Testis (tissue), 3 donors: Measurements from ENCODE around the gene TRIM75. TPM values are rescaled to one million over a fixed set of nuclear protein-coding genes. Genes with fewer than 3 reads are reported as not detected.

Experiments
- DNase-seq: peaks from one replicate; pipeline ENCODE4 v3.0.0-alpha.2; 2019
- H3K27ac ChIP-seq, 2 donors: fragments of 200-600 bp; sonication (generic); one replicate each; pipeline ENCODE4 v1.5.1; 2019
- H3K27me3 ChIP-seq: fragments of 200-600 bp; sonication (generic); one replicate; pipeline ENCODE4 v1.5.1; 2019
- H3K36me3 ChIP-seq: fragments of 200-600 bp; sonication (generic); one replicate; pipeline ENCODE4 v1.5.1; 2017; ENCODE audit warnings: low read depth; ENCODE audit errors: missing control alignments
- H3K4me1 ChIP-seq: fragments of 200-600 bp; sonication (generic); one replicate; pipeline ENCODE4 v1.5.1; 2019
- H3K4me3 ChIP-seq, 2 donors: fragments of 200-600 bp; sonication (generic); one replicate each; pipeline ENCODE4 v1.5.1; 2017 to 2019
- H3K9me3 ChIP-seq: fragments of 200-600 bp; sonication (generic); one replicate; pipeline ENCODE4 v1.5.1; 2017
- CTCF ChIP-seq, 3 experiments: fragments of 450-650 bp in 2 of 3; fragments of 200-600 bp in 1 of 3; sonication (generic) in 1 of 3; IDR thresholded peaks; one replicate each; pipeline ENCODE4 v1.5.1; 2016 to 2019; ENCODE audit warnings: antibody characterized with exemption in 3 of 3, mild to moderate bottlenecking in 2 of 3, moderate library complexity in 1 of 3
- POLR2A ChIP-seq: fragments of 450-650 bp; IDR thresholded peaks from one replicate; pipeline ENCODE4 v1.6.1; 2017; ENCODE audit warnings: antibody characterized with exemption, mild to moderate bottlenecking, moderate library complexity
- WGBS, 2 donors: methylation state at CpG; one replicate each; pipeline ENCODE4 v1.1.5; 2018; 5-methylcytosine and 5-hydroxymethylcytosine counted together
- intact Hi-C: fragments of 100-400 bp; cut with DNase I; formaldehyde crosslinking; loops from one replicate; pipeline ENCODE4 v1.15.1; 2023; ENCODE audit warnings: low total_unique reads
- polyA plus RNA-seq: library from polyadenylated mRNA; stranded (reverse); fragments of 350-450 nt; fragmentation: Illumina TruSeq; extraction: RNeasy Lipid Tissue Mini Kit (QIAGEN cat#74804); gene quantifications from one replicate; pipeline ENCODE4 v1.2.3, GENCODE V29; 2014; ENCODE audit warnings: low read depth, low replicate concordance; ENCODE audit not compliant: insufficient read depth
- total RNA-seq, 2 donors: library from RNA; depleted of rRNA; stranded (reverse); fragments of >200 nt; gene quantifications; one replicate each; pipeline ENCODE4 v1.2.3, GENCODE V29; 2016

Gene TRIM75
- total and polyA plus RNA-seq, 3 donors from 2014 or later = 0.24 to 0.81 (median 0.28) TPM

- Histone ChIP-seq H3K27ac (no peak overlapping the region), H3K27me3 (no peaks in the 10 kb centered on the region), H3K4me1 (no peaks in the 10 kb centered on the region), H3K4me3 (no peak overlapping the region), H3K9me3 (no peaks in the 10 kb centered on the region), H3K36me3 (no peaks in the 10 kb centered on the region)
- TF ChIP-seq CTCF (IDR thresholded peaks at IDR 0.05) (no peak), POLR2A (no peak)
- 82% methylated on average over 5 of the region's 5 CpGs for WGBS, 2 donors
- intact Hi-C loops = no loop called here
- no peak for DNase-seq
These were observed 44.0 kb upstream of the TRIM75 start for GRCh38 chr4:165009493-165010227.

GRCh38 chr4:165010487-165010886 is 43.2 kb upstream of the TRIM75 start:
- TF ChIP-seq POLR2A (no peak), CTCF (IDR thresholded peaks at IDR 0.05) (no peak)
- no peaks in the 10 kb centered on the region for H3K36me3 ChIP-seq
- H3K27ac ChIP-seq = no peak overlapping the region
- 70 to 83% methylated on average over 1 to 2 of the region's 2 CpGs for WGBS, 2 donors
- no peaks in the 10 kb centered on the region for H3K9me3 ChIP-seq
- no peak overlapping the region for H3K4me3 ChIP-seq
- no peak for DNase-seq
- no peaks in the 10 kb centered on the region for H3K4me1 ChIP-seq
- no peaks in the 10 kb centered on the region for H3K27me3 ChIP-seq
- intact Hi-C loops = no loop called here

GRCh38 chr4:165010991-165011390 is 42.7 kb upstream of the TRIM75 start:
- Histone ChIP-seq H3K4me1 (no peaks in the 10 kb centered on the region), H3K27me3 (no peaks in the 10 kb centered on the region), H3K27ac (no peak overlapping the region), H3K36me3 (no peaks in the 10 kb centered on the region), H3K4me3 (no peak overlapping the region), H3K9me3 (no peaks in the 10 kb centered on the region)
- DNase-seq = no peak
- 83 to 92% methylated on average over 8 of the region's 8 CpGs for WGBS, 2 donors
- TF ChIP-seq POLR2A (no peak), CTCF (IDR thresholded peaks at IDR 0.05) (no peak)
- intact Hi-C loops = no loop called here

GRCh38 chr4:165011403-165011802 is 42.3 kb upstream of the TRIM75 start:
- Histone ChIP-seq H3K27me3 (no peaks in the 10 kb centered on the region), H3K27ac (no peak overlapping the region), H3K9me3 (no peaks in the 10 kb centered on the region), H3K4me1 (no peaks in the 10 kb centered on the region), H3K4me3 (no peak overlapping the region), H3K36me3 (no peaks in the 10 kb centered on the region)
- intact Hi-C loops = no loop called here
- 70 to 77% methylated on average over 5 of the region's 5 CpGs for WGBS, 2 donors
- no peak for TF ChIP-seq POLR2A
- no peak for TF ChIP-seq CTCF (IDR thresholded peaks at IDR 0.05)
- DNase-seq = no peak

GRCh38 chr4:165013691-165014090 is 40.0 kb upstream of the TRIM75 start:
- intact Hi-C loops = no loop called here
- TF ChIP-seq CTCF (IDR thresholded peaks at IDR 0.05) = no peak
- TF ChIP-seq POLR2A = no peak
- DNase-seq = no peak
- Histone ChIP-seq H3K27me3 (no peaks in the 10 kb centered on the region), H3K9me3 (no peaks in the 10 kb centered on the region), H3K4me1 (no peaks in the 10 kb centered on the region), H3K36me3 (no peaks in the 10 kb centered on the region), H3K27ac (no peak overlapping the region), H3K4me3 (no peak overlapping the region)
